GM21526 (cell line): Measurements from ENCODE around the gene MAGEA3.
"Not testable (repeated sequence)": the region's sequence is repeated elsewhere in the genome, so short reads cannot be mapped to it uniquely, and the experiment has no call there.

Source experiments
- ATAC-seq: cut with Tn5 transposase; IDR thresholded peaks from one replicate; pipeline ENCODE4 v1.9.1; 2021; ENCODE audit warnings: moderate library complexity; ENCODE audit not compliant: unreplicated experiment, low FRiP score

Gene MAGEA3, protein sequence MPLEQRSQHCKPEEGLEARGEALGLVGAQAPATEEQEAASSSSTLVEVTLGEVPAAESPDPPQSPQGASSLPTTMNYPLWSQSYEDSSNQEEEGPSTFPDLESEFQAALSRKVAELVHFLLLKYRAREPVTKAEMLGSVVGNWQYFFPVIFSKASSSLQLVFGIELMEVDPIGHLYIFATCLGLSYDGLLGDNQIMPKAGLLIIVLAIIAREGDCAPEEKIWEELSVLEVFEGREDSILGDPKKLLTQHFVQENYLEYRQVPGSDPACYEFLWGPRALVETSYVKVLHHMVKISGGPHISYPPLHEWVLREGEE

GRCh38 chrX:152697952-152698931, at the start of gene MAGEA3:
MAGEA3 (plus strand) TSS chrX:152698794; CDS start chrX:152700833, 2,039 bp downstream.
- ATAC-seq = not testable (repeated sequence)

DNA sequence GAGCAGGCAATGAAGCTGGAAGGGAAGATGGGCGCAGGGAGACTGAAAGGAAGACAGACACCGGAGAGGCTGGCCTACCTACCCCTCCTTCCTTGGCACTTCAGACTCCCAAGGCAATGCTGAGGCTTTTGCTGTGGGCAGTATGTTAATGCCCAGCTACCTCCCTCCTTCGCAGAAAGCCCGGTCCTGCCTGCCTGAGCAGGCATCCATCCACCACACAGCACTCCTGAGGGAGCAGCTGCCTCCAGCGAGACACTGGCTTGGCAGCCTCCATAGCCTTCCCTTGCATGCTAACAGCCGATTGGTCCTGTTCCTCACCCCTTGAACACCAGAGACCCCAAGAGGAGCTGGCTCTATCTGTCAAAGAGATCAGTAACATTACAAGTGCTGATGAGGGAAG, 46.5 kb upstream of the MAGEA3 start:
- no peak for ATAC-seq

- ATAC-seq = no peak
These were observed 46.1 kb upstream of the MAGEA3 start for GRCh38 chrX:152652467-152652866.

DNA sequence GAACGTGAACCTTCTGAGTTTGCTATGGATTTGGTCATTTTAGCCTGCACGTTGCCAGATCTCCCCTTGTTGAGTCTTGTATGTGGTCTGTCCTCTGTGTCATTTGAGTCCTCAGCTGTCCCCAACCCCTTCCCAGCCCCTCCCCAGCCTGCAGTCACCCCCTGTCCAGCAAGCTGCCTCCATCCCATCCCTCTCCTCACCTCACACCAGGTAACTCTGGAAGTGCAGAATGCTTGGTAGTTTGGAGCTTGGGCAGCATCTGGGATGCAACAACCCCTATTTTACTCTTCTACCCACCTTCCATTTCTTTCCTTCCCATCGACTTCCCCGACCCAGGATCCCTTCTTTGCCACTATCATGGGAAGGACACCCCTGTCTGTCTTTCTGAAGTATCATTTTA, 42.5 kb upstream of the MAGEA3 start:
- no peak for ATAC-seq

GRCh38 chrX:152656890-152657289, 41.7 kb upstream of the MAGEA3 start:
- no peak for ATAC-seq

GRCh38 chrX:152658302-152658701, 40.3 kb upstream of the MAGEA3 start:
- ATAC-seq = no peak

GRCh38 chrX:152663086-152663485, 35.5 kb upstream of the MAGEA3 start:
- no peak for ATAC-seq

DNA sequence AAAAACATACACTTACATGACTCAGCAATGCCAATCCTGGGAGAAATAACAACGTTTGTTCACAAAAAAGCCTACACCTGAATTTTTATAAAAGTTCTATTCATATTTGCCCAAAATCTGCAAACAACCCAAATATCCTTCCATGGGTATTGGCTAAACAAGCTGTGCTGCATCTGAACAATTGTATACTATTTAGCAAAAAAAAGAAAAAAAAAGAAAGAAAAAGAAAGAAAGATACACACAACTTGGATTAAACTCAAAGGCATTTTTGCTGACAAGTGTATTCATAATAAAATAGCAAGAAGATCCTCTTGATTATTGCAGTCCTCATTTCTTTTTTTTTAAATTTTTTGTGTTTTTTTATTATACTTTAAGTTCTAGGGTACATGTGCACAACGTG, 24.5 kb upstream of the MAGEA3 start:
- ATAC-seq = no peak

GRCh38 chrX:152674652-152675051, 23.9 kb upstream of the MAGEA3 start:
- ATAC-seq = not testable (repeated sequence)

DNA sequence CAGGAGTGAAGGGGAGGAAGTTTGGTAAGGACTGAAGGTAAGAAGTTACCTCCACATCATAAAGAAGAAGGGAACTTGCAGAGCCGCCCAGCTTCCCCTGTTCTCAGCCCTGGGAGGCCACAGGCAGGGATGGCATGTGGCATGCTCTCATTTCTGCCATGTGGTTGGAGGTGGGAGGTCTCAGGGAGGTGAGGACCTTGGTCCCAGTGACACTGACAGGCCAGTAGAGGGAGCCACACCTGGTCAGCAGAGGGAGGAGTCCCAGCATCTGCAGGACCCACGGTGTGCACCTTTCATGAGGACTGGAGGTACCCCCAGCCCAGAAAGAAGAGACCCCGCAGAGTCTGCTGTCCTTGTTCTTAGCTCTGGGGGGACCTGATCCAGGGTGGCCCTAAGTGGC, 17.6 kb upstream of the MAGEA3 start:
- peak; percentile 69 for ATAC-seq

GRCh38 chrX:152700390-152700789, 1.8 kb downstream of the MAGEA3 start:
- not testable (repeated sequence) for ATAC-seq

- ATAC-seq = not testable (repeated sequence)
These were observed 7.9 kb downstream of the MAGEA3 start for GRCh38 chrX:152706500-152706899.

DNA sequence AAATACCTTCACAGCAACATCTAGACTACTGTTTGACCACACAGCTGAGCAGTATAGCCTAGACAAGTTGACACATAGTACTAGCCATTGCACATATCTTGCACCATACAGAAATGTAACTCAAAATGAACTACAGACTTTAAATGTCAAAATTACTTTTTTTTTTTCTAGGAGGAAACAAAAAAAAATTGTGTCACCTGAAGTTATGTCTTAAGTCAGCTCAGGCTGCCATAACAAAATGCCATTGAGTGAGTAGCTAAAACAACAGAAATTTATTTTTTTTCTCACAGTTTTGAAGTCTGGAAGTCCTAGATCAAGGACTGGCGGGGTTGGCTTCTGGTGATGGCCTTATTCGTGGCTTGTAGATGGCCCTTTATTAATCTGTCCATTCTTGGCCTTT, 10.6 kb downstream of the MAGEA3 start, which contains the start of gene CSAG2:
CSAG2 (minus strand) TSS at position 101 of the 400 bp plus-strand sequence. CDS start 161 bp downstream, outside the sequence.
- ATAC-seq = not testable (repeated sequence)

DNA sequence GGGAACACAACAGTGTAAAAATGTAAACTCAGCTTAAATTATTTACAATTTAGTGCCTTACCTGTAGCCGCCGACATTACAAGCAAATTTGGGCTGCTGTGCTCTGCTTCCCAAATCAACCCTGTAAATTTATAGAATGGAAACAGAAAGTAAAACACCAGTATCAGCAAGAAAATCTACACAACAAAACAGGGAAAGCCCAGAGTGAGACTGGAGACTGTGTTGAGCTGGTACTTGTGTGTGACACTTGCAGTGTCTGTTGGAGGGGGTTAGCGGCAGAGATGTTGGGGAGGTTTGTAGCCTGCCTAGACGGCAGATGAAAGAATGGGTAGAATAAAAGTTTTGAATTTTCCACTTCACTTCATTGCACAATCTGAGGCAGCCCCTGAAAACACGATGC, 14.6 kb downstream of the MAGEA3 start:
- not testable (repeated sequence) for ATAC-seq

- ATAC-seq = not testable (repeated sequence)
These were observed 15.5 kb downstream of the MAGEA3 start, which contains the start of gene MAGEA2B for GRCh38 chrX:152713815-152714787. MAGEA2B (plus strand) TSS chrX:152714628; CDS start chrX:152717107, 2,479 bp downstream.

GRCh38 chrX:152725409-152725808, 26.8 kb downstream of the MAGEA3 start:
- no peak for ATAC-seq

- no peak for ATAC-seq
These were observed 34.8 kb downstream of the MAGEA3 start, which contains the start of the genes CSAG1 and MAGEA12 for GRCh38 chrX:152733261-152733975. CSAG1 (minus strand) TSS chrX:152733721; CDS start chrX:152732460, 1,261 bp downstream. MAGEA12 (plus strand) TSS chrX:152733757; CDS start chrX:152736162, 2,405 bp downstream.

- ATAC-seq = not testable (repeated sequence)
These were observed 35.7 kb downstream of the MAGEA3 start for GRCh38 chrX:152734143-152734858.
